WTC11 (cell line): ENCODE measurements around the gene CCDC12. TPM values are rescaled to one million over a fixed set of nuclear protein-coding genes. Genes with fewer than 3 reads are reported as not detected.
A peak's percentile ranks its signal among the peaks of the same experiment; 100 is the strongest.

Experiments used
- ATAC-seq: fragments of 200-7000 bp; cut with Tn5 transposase; 2 replicates; pipeline ENCODE4 v1.10.0; 2021; ENCODE audit warnings: mild to moderate bottlenecking, moderate library complexity
- CTCF ChIA-PET: fragments of 300-600 bp; sonication (Branson Sonifier 250); formaldehyde crosslinking; loops from one replicate; lab custom pipeline; 2021; ENCODE audit warnings: antibody characterized with exemption; lab: Charles Lee
- POLR2A ChIA-PET: fragments of 350-600 bp; sonication (Branson Sonifier 250); formaldehyde crosslinking; loops from one replicate; lab custom pipeline; 2021; ENCODE audit warnings: antibody characterized with exemption; lab: Charles Lee
- DNase-seq: peaks from one replicate; pipeline ENCODE4 v3.0.0; 2021; ENCODE audit warnings: low spot score
- H3K27ac Mint-ChIP-seq: 2 replicates; pipeline ENCODE4 v1.8.0; 2021; ENCODE audit warnings: mixed read lengths
- H3K27me3 Mint-ChIP-seq: 2 replicates; pipeline ENCODE4 v1.8.0; 2021; ENCODE audit warnings: low read depth, mild to moderate bottlenecking, moderate library complexity, mixed read lengths
- H3K36me3 Mint-ChIP-seq: 2 replicates; pipeline ENCODE4 v1.8.0; 2021; ENCODE audit warnings: mixed read lengths
- H3K4me1 Mint-ChIP-seq: 2 replicates; pipeline ENCODE4 v1.8.0; 2022; ENCODE audit warnings: mixed read lengths
- H3K4me3 Mint-ChIP-seq: 2 replicates; pipeline ENCODE4 v1.8.0; 2021; ENCODE audit warnings: mild to moderate bottlenecking, moderate library complexity, mixed read lengths
- H3K9me3 Mint-ChIP-seq: 2 replicates; pipeline ENCODE4 v1.8.0; 2021; ENCODE audit warnings: mixed read lengths
- ARID4B ChIP-seq: sonication (generic); formaldehyde crosslinking; IDR thresholded peaks from 2 replicates; pipeline ENCODE4 v1.8.0; 2023; ENCODE audit warnings: missing genetic modification reagents, mild to moderate bottlenecking, borderline replicate concordance
- ATF2 ChIP-seq: sonication (generic); formaldehyde crosslinking; IDR thresholded peaks from 2 replicates; pipeline ENCODE4 v1.8.1; 2022; ENCODE audit warnings: low read depth, missing genetic modification reagents, borderline replicate concordance
- ATF3 ChIP-seq: sonication (generic); formaldehyde crosslinking; conservative IDR thresholded peaks from 2 replicates; pipeline ENCODE4 v1.8.1; 2022; ENCODE audit warnings: mild to moderate bottlenecking, missing genetic modification reagents
- CDX4 ChIP-seq: fragments of 250-450 bp; sonication (Bioruptor Pico); IDR thresholded peaks from 2 replicates; pipeline ENCODE4 v1.9.0; 2021; ENCODE audit warnings: moderate library complexity, mild to moderate bottlenecking, inconsistent platforms, borderline replicate concordance
- CTCF ChIP-seq: fragments of 200-600 bp; IDR thresholded peaks from 2 replicates; pipeline ENCODE4 v1.8.0; 2022; ENCODE audit warnings: antibody characterized with exemption
- E2F4 ChIP-seq: sonication (generic); formaldehyde crosslinking; IDR thresholded peaks from 2 replicates; pipeline ENCODE4 v1.8.1; 2022; ENCODE audit warnings: low read depth, mild to moderate bottlenecking, moderate library complexity, missing genetic modification reagents, borderline replicate concordance
- FOXK1 ChIP-seq: sonication (generic); formaldehyde crosslinking; IDR thresholded peaks from 2 replicates; pipeline ENCODE4 v1.8.0; 2022; ENCODE audit warnings: mild to moderate bottlenecking, moderate library complexity, missing genetic modification reagents
- FOXP1 ChIP-seq: sonication (generic); formaldehyde crosslinking; IDR thresholded peaks from 2 replicates; pipeline ENCODE4 v1.8.0; 2022; ENCODE audit warnings: missing genetic modification reagents, mild to moderate bottlenecking, moderate library complexity, borderline replicate concordance
- FOXP4 ChIP-seq: sonication (generic); formaldehyde crosslinking; IDR thresholded peaks from 2 replicates; pipeline ENCODE4 v1.8.0; 2022; ENCODE audit warnings: mild to moderate bottlenecking, missing genetic modification reagents
- HMGA2 ChIP-seq: fragments of 250-450 bp; sonication (Bioruptor Pico); IDR thresholded peaks from 2 replicates; pipeline ENCODE4 v1.4.0; 2021; ENCODE audit warnings: mild to moderate bottlenecking, moderate library complexity
- KAT7 ChIP-seq: sonication (generic); formaldehyde crosslinking; IDR thresholded peaks from 2 replicates; pipeline ENCODE4 v1.8.1; 2023; ENCODE audit warnings: missing genetic modification reagents, mild to moderate bottlenecking, borderline replicate concordance
- NFATC4 ChIP-seq: fragments of 250-450 bp; sonication (Bioruptor Pico); IDR thresholded peaks from 2 replicates; pipeline ENCODE4 v1.9.0; 2021; ENCODE audit warnings: mild to moderate bottlenecking
- SMAD3 ChIP-seq: sonication (generic); formaldehyde crosslinking; IDR thresholded peaks from 2 replicates; pipeline ENCODE4 v1.8.0; 2022; ENCODE audit warnings: missing genetic modification reagents, mild to moderate bottlenecking, borderline replicate concordance
- USF2 ChIP-seq: sonication (generic); formaldehyde crosslinking; IDR thresholded peaks from 2 replicates; pipeline ENCODE4 v1.8.1; 2023; ENCODE audit warnings: mild to moderate bottlenecking, missing genetic modification reagents, moderate library complexity
- ZMAT4 ChIP-seq: fragments of 250-450 bp; sonication (Bioruptor Pico); IDR thresholded peaks from 2 replicates; pipeline ENCODE4 v1.9.0; 2021; ENCODE audit warnings: mild to moderate bottlenecking
- ZNF121 ChIP-seq: sonication (generic); formaldehyde crosslinking; IDR thresholded peaks from 2 replicates; pipeline ENCODE4 v1.8.0; 2023; ENCODE audit warnings: missing genetic modification reagents
- ZNF317 ChIP-seq: sonication (generic); formaldehyde crosslinking; IDR thresholded peaks from 2 replicates; pipeline ENCODE4 v1.8.1; 2023; ENCODE audit warnings: low read depth, mild to moderate bottlenecking, moderate library complexity, missing genetic modification reagents, borderline replicate concordance
- ZNF416 ChIP-seq: fragments of 250-450 bp; sonication (Bioruptor Pico); IDR thresholded peaks from 2 replicates; pipeline ENCODE4 v1.9.0; 2021; ENCODE audit warnings: mild to moderate bottlenecking, inconsistent platforms
- ZNF423 ChIP-seq: fragments of 250-450 bp; sonication (Bioruptor Pico); IDR thresholded peaks from 2 replicates; pipeline ENCODE4 v2.1.2; 2022; ENCODE audit warnings: mild to moderate bottlenecking, moderate library complexity
- total RNA-seq: library from RNA; stranded (reverse); gene quantifications from 3 replicates; pipeline ENCODE4 v1.2.3, GENCODE V29; 2021

Gene CCDC12
- total RNA-seq, 1 experiment from 2014 or later = 59.1 TPM

GRCh38 chr3:46881596-46882376, 94.8 kb downstream of the CCDC12 start (continued):
- TF ChIP-seq ATF3 (CRISPR knock-in tag) (no peak), USF2 (CRISPR knock-in tag) (no peak), SMAD3 (CRISPR knock-in tag) (no peak), FOXK1 (CRISPR knock-in tag) (no peak), ZNF317 (no peak), ATF2 (CRISPR knock-in tag) (no peak), ZNF121 (CRISPR knock-in tag) (no peak), CTCF (no peak), ARID4B (CRISPR knock-in tag) (no peak)

GRCh38 chr3:46880884-46881595, 95.5 kb downstream of the CCDC12 start:
- Mint-ChIP-seq H3K27ac (no peak overlapping the region), H3K4me3 (peak overlapping the region; percentile 66), H3K9me3 (no peaks in the 10 kb centered on the region), H3K4me1 (peaks cover 21% of the 10 kb centered on the region), H3K27me3 (peaks cover 88% of the 10 kb centered on the region), H3K36me3 (no peaks in the 10 kb centered on the region)
- ChIA-PET POLR2A (interaction anchor here (0.6 to 1.5 kb wide), 3 partner anchors 12 to 77 kb away, joined by 3 read pairs; no protein-coding TSS in a partner anchor), CTCF (interaction anchor here (0.7 to 3.6 kb wide), 6 partner anchors 10 to 224 kb away, joined by 3 to 27 read pairs (median 4); no protein-coding TSS in a partner anchor)
- DNase-seq (no peak), ATAC-seq (no peak)
- no peak for TF ChIP-seq FOXP4
- no peak for TF ChIP-seq FOXP1 (CRISPR knock-in tag)
- no peak for TF ChIP-seq ZNF121 (CRISPR knock-in tag)
- TF ChIP-seq ZNF416 (CRISPR knock-in tag) = no peak
- TF ChIP-seq NFATC4 (CRISPR knock-in tag) = no peak
- no peak for TF ChIP-seq CDX4 (CRISPR knock-in tag)
- no peak for TF ChIP-seq HMGA2 (CRISPR knock-in tag)
- no peak for TF ChIP-seq KAT7 (CRISPR knock-in tag)
- TF ChIP-seq ZNF317 = no peak
- no peak for TF ChIP-seq ZNF423 (CRISPR knock-in tag)
- TF ChIP-seq ZMAT4 (CRISPR knock-in tag) = no peak
- no peak for TF ChIP-seq FOXK1 (CRISPR knock-in tag)
- no peak for TF ChIP-seq E2F4 (CRISPR knock-in tag)
